8988T (cell line): ENCODE results near the gene NUDT16L1.

Source experiments
- DNase-seq: peaks from one replicate; pipeline ENCODE4 v3.0.0; 2011

NUDT16L1 gene

GRCh38 chr16:4683255-4684057 lies 9.9 kb upstream of the NUDT16L1 start:
- no peak for DNase-seq

DNA sequence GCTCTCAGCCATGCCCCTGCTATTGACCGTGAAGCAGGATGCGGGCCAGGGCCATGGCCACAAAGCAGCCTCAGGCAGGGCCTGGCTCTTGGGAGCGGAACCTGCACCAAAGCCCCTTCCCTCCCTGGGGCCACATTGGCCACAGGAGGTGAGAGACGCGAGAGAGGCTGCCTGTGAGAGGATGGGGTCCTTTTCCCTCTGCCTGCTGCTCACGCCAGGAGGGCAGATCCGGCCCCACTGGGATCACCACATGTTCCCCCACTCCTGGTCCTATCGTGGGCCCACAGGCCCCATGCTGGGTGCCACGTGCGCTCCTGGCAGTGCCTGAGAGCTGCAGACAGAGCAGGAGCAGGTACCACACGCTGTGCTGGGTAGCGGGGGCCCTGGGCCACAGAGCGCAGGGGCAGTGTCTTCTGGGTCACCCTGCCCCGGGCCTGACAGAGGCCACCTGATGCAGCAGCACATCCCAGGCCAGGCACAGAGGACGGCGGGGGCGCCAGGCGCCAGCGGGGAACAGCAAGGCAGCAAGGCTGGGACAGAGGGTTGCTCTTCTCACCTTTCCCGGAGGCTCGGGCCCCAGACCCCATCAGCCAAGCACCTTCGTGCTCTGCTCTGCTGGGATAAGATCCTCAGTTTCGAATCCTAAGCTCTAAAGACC lies 9.2 kb upstream of the NUDT16L1 start:
- no peak for DNase-seq

- DNase-seq, result no peak
Measured at GRCh38 chr16:4684763-4685162, 8.6 kb upstream of the NUDT16L1 start.

DNA sequence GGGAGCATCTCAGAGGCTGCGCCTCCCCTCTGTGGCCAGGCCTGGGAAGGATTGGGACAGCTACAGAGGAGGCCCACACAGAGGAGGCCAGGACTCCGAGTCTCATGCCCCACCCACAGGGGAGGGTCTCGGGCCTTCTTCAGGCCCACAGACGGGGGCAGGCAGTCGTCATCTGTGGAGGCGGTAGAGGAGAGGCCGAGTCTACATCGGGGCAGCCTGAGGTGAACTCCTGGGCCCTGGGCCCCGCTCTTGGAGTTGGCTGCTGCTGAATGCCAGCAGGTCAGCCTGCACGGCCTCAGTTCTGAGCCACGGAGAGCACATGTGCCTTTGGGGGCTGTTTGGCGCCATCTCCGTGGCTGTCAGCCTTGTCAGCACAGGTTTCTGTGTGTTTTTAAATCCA lies 8.1 kb upstream of the NUDT16L1 start:
- DNase-seq, result no peak

DNA sequence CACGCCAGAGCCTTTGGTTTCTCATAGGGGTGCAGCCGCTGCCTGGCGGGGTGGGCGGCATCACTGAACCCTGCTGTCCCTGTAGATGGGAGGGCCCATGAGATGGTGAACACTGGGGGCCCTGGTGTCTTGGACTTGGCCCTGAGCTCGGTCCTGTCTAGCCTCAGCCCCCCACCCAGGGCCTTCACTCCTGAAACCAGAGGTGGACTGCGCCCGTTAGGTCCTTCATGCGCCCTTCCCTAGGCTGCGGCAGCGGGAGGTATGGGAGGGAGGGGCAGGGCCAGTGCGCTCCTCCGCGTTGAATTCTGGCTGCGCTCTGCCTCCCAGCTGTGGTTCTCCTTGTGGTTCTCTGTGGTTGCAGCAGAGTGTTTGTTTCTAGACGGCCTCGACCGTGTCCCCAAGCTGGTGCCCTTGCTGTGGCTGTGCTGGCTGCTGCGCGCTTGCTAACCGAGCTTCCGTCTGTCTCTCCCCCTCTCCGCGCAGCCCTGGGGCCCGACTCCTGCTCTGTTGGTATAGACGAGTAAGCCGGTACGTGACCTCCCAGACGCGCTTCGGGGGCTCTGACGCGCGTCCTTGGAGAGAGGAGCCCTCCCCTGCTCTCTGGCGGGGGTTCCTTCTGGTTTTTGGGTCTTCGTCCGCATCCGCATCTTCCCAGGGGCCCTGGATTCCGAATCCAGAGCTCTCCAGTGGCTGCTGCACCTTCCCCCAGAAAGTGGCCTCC lies 7.4 kb upstream of the NUDT16L1 start:
- no peak for DNase-seq

DNA sequence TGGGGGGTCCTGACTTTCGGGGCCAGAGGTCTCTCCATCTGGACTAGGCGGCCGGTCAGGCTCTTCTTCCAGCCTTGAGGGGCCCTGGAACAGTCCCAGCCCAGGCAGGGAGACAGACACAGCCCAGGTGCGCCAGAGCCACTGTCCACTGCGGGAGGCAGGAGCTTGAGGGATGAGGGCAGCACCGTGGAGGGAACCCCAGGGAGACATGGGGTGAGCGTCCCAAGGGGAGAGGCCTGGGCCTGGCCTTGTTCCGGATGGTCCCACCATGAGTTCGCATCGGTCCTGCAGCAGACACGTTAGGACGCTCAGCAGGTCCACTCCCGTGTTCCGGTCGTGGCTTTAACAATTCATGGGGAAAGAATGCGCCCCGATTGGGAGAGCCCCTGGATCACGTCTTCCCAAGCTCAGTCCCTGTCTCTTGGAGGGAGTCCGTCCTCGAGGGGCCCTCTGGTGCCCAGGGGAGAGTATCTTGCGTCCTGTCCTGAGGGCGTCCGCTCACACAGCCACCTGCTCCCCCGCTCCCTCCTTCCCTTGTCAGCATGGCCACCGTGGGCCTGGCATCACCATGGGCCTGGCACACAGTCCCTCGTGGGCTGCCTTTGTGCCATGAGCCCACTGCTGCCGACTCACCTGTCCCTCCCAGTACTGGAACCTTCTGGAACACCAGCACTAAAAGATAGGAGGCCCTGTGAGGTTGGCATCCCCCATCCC lies 6.7 kb upstream of the NUDT16L1 start:
- no peak for DNase-seq

DNA sequence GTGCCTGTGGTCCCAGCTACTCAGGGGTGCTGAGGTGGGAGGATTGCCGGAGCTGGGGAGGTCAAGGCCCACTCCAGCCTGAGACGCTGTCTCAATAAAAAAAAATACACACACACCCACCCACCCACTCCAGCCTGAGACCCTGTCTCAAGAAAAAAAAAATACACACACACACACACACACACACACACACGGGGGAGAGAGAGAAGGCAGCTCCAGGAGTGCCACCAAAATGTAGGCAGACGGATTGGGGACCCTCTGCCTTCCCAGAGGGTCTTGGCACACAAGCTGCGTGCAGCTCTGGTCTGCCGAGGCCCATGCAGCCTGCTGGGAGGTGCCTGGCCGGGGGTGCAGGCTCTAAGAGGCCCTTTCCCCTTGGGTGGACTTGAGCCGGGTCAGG lies 5.9 kb upstream of the NUDT16L1 start:
- DNase-seq, result no peak

- no peak for DNase-seq
Measured at GRCh38 chr16:4687946-4688673, 5.3 kb upstream of the NUDT16L1 start.

DNA sequence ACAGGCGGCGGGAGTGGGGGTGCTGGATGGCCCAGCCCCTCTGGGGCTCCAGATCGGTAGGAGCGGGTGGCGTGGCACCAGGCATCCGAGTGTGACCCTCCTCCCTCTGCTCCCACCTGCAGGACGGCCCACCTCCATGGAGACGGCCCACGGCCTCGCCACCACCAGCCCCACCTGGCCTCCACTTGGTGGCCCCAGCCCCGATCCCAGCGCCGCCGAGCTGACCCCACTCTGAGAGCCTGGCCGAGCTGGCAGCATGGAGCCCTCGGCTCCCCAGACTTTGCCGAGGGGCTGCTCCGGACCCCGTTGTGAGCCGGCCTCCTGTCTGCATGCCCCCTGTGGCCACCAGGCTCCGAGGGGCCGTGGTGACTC lies 4.7 kb upstream of the NUDT16L1 start:
- DNase-seq, result no peak

- DNase-seq, result no peak
Measured at GRCh38 chr16:4689091-4689671, 4.2 kb upstream of the NUDT16L1 start.

- no peak for DNase-seq
Measured at GRCh38 chr16:4689864-4690704, 3.3 kb upstream of the NUDT16L1 start.

GRCh38 chr16:4690946-4691665 lies 2.3 kb upstream of the NUDT16L1 start:
- peak; percentile 20 for DNase-seq

GRCh38 chr16:4691666-4692412 lies 1.5 kb upstream of the NUDT16L1 start:
- DNase-seq, result peak; percentile 27

- peak; percentile 26 for DNase-seq
Measured at GRCh38 chr16:4692460-4693295, 684 bp upstream of the NUDT16L1 start.

GRCh38 chr16:4693956-4694641 lies 737 bp downstream of the NUDT16L1 start:
- peak; percentile 58 for DNase-seq

DNA sequence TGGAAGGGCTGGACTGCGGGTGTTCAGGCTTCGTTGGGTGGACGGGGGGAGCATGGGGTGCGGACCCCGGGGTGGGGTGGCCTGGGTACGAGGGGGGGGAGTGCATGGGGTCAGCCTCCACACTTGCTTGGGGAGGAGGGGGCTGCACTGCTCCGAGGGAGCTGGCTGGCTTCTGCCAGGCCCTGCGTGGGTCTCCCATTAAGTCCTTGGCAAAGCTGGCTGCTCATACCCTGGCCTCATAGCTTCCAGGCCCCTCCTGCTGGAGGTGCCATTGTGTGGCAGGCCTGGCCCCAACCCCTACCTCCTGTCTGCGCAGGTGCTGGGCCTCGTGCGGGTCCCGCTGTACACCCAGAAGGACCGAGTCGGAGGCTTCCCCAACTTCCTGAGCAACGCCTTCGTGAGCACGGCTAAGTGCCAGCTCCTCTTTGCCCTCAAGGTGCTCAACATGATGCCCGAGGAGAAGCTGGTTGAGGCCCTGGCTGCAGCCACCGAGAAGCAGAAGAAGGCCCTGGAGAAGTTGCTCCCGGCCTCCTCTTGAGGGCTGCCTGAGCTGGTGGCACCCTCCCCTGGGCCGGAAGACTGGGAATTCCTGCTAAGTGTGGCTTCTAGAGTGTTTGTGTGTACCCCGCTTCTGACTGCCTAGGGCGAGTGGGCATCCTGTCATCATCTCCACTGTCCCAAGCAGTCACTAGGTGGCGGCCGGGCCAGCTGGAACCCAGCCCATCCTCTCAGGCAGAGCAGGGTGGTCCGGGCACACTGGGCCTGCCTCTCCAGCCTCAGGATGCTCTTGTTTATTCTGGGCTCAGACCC lies 1.5 kb downstream of the NUDT16L1 start:
- peak; percentile 60 for DNase-seq

DNA sequence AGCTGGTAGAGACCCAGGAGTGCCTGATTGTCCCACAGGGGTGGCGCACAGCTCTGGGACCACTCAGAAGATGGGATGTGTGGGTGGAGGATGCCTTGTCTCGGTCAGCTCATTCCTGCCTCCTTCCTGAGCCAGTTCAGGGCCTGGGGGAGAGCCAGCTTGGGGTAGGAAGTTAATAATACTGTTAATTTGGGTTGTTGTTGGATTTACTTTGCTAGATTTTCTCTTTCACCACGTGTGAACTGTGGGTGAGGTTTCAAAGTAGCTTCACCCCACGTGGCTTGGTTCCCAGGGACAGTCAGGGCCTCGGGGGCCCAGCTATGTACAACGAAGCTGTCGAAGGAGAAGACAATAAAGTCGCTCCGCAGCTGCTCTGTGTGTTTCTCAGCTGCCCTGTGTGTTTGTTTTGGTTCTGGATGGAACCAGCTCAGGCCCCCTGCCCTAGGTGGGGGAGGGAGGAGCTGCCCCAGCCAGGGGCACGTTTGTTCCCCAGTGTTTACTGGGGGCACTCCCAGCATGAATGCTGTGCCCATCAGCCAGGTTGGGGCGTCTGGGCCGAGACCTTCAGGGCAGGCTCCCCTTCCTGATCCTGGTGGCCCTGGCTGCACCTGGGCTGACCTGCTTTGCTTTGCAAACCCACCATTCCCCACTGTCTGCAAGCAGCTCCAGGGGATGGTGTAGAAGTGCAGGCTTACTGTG lies 2.3 kb downstream of the NUDT16L1 start:
- DNase-seq, result peak; percentile 13
